SK-MEL-5 (cell line): ENCODE results near the gene RNF208. TPM values are rescaled to one million over a fixed set of nuclear protein-coding genes. Genes with fewer than 3 reads are reported as not detected.
"Not testable (repeated sequence)": the region's sequence is repeated elsewhere in the genome, so short reads cannot be mapped to it uniquely, and the experiment has no call there.

Experiments
- DNase-seq: peaks from one replicate; pipeline ENCODE4 v3.0.0-alpha.2; 2016; ENCODE audit warnings: low read depth, low spot score
- in situ Hi-C: cut with HindIII; loops from 2 replicates; pipeline ENCODE4 v1.10.0; 2016; ENCODE audit warnings: low sequenced_read_pairs, high pct_unique_total_duplicates, low pct_unique_long_range_greater_than_20kb
- polyA plus RNA-seq, 2 experiments: library from polyadenylated mRNA; depleted of rRNA; stranded (reverse); fragments of >200 nt; gene quantifications; 2 replicates each; pipeline ENCODE4 v1.2.3, GENCODE V29; 2015
- total RNA-seq: library from RNA; depleted of rRNA; stranded (reverse); fragments of >200 nt; shearing (Covaris generic); gene quantifications from 2 replicates; pipeline ENCODE4 v1.2.3, GENCODE V29; 2014; rRNA removed

The RNF208 gene, protein sequence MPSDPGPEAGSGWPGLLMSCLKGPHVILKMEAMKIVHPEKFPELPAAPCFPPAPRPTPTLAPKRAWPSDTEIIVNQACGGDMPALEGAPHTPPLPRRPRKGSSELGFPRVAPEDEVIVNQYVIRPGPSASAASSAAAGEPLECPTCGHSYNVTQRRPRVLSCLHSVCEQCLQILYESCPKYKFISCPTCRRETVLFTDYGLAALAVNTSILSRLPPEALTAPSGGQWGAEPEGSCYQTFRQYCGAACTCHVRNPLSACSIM
- total RNA-seq = not detected in 2 replicates
- polyA plus RNA-seq (2015; cell fraction: cytosol; rRNA removed) = 0.27 and 0.75 TPM in 2 replicates
- polyA plus RNA-seq (2015; cell fraction: nucleus; rRNA removed) = 6.6 and 8.5 TPM in 2 replicates

DNA sequence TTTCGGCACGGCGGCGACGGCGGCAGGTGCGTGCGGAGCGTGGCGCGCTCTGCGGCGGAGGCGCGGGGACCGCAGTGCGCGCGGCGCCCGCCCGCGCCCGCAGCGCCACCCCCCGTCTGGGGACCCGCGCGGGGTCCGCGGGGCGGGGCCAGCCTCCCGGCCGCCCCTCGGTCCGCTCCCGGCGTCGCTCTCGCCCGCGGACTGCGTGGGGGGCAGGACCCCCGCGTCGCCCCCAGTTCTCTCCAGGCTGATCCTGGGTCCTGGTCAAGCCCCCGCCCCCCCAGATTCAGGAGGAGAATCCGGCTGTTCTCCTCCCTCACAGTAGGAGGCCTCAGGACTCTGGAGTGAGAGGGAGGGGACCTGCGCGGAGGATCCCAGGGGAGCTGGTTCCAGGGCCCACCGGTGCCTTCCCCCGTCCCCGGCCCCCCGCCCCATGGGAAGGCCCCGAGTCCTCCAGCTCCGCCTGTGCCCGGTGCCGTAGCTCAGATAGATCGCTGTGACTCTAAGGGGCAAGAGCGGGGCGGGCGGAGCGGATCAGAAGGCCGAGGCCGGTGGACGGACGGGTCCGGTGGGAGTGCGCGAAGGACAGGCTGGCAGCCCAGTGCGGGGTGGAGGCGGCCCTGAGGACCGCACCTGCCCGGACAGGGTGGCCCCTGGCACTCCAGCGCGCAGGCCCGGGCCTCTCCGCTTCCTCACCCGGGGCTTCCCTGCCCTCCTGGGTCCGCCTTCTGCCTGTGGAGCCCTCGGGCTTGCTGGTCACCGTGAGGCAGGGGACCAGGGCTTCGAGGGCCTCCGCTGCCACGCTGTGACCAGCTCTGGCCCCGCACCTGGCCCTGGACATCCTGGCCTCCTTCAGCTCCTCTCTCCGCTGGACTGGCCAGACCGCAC, at the start of gene RNF208:
RNF208 (minus strand) TSS at position 51 of the 888 bp plus-strand sequence. CDS start 1,028 bp downstream, outside the sequence.
- in situ Hi-C loops = no loop called here
- DNase-seq = no peak

DNA sequence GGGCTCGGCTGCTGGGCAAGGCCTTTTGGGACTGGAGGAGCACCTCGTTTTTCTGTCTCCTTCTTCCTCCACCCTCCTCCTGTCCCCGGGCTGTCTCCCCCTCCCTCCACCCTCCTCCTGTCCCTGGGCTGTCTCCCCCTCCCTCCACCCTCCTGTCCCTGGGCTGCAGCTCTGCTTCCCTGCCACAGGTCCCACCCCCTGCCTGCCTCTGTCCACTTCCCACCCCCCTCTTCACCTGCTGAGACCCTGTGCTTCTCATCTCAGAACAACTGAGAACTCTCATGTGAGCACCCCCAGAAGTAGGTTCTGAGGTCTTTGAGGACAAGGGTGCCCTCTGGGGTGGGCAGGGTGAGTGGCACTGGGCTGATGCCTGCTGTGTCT, 49.6 kb upstream of the RNF208 start:
- no peak for DNase-seq
- in situ Hi-C loops = no loop called here

DNA sequence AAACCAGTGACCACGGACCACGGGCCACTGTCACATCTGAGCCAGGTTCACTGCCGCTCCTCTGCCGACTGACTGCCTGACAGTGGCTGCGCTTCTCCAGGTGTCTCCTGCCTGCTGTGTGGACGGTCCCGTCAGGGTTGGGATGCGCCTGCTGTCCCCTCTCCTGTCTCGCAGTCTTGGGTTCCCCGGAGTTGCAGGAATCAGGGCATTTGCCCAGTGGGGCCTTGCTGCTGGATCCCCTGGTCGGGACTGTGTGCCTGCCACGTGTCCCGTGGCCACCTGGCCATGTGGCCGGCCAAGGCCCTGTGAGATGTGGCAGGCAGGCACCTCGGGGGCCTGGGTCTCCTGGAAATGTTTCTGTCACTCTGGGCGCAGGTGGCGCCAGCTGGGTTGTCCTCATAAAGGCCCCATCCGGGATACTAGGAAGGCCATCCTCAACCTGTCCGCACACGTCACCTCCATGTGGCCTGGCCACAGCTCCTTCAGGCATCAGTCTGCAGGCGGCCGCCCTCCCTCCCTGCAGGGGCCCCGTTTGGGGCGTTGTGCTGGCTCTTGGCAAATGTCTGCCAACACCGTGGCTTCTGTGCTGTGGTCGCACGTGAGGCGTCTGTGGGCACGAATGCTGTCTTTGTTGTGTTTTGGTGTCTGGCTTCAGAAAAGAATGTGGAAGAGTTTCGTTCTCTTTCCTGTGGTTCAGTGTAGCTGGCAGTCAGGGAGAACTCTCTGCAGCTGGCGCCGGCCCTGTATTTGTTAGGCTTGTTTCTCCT, 49.1 kb upstream of the RNF208 start:
- no peak for DNase-seq
- in situ Hi-C loops = no loop called here

DNA sequence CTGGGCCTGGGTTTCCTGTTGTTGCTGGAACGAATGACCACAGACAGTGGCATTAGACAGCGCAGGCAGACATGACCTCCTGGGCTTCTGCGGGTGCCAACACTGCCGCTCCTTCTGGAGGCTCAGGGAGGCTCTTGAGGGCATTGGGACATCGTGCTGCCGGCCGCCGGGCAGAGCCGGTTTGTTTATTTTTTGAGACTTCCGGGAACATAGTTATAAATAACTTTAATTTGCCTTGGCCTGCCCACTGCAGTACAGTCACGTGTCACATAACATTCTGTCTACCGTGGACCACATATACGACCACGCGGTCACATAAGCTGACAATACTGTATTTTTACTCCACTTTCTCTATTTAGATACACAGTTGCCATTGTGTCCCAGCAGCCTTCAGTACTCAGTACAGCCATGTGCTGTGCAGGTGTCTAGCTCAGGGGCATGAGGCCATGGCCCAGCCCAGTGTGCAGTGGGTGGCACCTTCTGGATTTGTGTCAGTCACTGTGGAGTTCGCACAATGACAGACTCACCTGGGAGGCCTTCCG, 47.3 kb upstream of the RNF208 start:
- in situ Hi-C loops = no loop called here
- no peak for DNase-seq

DNA sequence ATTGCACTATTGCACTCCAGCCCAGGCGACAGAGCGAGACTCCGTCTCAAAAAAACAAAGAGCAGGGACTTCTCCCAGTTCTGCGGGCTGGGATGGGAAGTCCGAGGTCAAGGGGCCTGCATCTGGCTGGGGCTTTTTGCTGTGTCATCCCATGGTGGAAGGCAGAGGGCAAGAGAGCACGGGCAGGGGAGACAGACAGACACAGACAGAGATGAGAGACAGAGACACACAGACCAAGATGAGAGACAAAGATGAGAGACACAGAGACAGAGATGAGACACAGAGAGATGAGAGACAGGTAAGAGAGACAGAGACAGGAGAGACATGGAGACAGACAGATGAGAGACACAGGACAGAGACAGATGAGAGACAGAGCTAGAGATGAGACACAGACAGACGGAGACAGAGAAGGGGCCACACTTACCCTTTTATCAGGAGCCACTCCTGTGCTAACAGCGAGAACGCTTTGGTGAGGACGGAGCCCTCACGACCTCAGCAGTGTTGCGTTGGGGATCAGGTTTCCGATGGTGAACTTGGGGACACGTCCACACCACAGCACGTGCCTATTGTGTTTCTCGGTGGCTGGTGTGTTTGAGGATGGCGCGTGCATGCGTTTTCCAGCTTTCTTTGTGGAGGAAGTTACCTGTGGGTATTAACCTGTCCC, 46.6 kb upstream of the RNF208 start:
- no peak for DNase-seq
- in situ Hi-C loops = no loop called here

DNA sequence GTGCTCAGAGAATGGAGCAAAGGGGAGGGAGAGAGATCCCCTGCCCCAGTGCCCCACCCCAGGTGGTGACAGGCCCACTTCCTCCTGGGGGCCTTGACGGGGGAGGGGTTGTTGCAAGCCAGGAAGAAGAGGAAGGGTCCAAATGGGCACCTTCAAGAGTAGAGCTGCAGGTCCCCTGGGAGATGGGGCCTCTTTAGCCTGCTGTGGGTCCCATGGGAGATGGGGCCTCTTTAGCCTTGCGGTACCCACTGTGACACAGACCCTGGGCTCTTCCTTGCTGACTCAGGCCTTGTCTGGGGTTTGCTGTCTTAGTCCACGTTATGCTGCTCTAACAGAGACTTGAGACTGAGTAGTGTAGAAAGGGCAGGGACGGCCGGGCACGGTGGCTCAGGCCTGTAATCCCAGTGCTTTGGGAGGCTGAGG, 45.9 kb upstream of the RNF208 start:
- in situ Hi-C loops = no loop called here

DNA sequence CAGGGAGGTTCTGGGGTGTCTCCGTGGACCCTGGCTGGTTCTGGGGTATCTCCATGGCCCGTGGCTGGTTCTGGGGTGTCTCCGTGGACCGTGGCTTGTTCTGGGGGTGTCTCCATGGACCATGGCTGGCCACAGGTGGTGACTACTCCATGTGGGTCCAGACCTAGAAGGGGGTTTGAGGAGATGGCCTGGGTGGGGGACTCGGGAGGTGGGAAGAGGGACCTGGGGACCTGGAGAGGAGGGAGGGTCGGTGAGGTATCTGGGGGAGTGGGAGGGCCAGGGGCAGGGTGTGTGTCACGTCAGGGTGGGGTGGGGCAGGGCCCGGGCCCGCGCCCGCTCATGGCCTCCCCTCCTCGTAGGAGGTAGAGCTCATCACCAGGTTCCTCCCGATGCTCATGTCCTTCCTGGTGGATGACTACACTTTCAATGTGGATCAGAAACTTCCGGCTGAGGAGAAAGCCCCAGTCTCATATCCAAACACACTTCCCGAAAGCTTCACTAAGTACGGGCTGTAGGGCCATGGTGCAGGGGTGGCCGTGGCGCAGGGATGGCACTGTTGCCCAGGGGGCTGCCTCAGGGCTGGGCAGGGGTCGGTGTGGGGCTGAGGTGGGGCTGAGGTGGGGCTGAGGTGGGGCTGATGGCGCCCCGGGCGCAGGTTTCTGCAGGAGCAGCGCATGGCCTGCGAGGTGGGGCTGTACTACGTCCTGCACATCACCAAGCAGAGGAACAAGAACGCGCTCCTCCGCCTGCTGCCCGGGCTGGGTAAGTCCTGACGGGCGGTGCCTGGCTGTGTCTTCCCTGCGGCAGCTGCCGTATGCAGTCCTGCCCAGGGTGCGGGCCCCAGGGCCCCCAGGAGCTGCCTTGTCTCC, 44.8 kb upstream of the RNF208 start:
- no peak for DNase-seq
- in situ Hi-C loops = no loop called here

More for the DNA sequence above, 45.9 kb upstream of the RNF208 start:
- DNase-seq = no peak

DNA sequence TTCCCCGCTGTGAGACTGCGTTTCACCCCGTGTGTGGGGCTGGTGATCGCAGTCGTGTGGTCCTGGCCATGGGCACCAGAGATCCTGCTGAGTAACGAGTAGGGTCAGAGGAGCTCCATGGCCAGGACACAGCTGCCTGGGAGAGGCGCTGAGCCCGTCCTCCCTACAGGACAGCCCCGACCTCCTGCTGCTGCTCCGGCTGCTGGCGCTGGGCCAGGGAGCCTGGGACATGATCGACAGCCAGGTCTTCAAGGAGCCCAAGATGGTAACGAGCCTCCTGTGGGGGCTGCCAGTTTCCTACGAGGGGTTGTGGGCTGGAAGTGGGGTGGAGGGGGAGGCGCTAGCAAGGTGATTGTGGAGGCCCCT, 44.1 kb upstream of the RNF208 start:
- DNase-seq = no peak
- in situ Hi-C loops = no loop called here

DNA sequence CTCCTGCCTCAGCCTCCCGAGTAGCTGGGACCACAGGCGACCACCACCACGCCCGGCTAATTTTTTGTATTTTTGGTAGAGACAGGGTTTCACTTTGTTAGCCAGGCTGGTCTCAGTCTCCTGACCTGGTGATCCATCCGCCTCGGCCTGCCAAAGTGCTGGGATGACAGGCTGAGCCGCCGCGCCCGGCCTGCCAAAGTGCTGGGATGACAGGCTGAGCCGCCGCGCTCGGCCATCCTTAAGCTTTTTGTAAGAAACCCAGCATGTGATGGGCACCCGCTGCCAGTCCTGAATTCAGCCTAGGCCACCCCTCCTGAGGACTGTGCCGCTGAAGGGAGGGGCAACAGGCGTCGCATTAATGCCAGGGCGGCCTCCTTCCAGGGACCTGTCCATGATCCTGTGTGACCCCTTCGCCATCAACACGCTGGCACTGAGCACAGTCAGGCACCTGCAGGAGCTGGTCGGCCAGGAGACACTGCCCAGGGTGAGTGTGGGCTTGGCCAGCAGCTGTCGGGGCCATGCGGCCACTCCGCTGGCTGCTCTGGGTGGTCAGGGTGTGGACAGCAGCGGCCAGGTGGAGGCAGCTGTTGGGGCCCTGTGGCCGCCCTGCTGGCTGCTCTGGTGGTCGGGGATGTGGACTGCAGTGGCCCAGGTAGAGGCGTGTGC, 43.6 kb upstream of the RNF208 start:
- DNase-seq = no peak
- in situ Hi-C loops = no loop called here

DNA sequence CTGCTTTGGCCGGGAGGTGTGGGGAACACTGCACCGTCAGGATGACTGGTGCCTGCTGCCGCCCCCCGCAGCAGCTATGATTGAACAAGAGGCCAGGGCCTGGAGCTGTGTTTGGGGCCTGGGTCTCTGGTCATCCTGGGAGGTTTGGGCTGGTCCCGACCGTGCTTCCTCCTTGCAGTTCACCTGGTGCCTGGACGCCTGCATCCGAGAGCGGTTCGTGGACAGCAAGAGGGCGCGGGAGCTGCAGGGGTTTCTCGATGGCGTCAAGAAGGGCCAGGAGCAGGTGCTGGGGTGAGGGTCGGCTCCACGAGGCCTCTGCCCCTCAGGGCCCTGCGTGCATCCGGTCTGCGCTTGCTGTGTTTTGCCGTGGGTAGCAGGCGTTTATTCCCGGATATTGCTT, 42.0 kb upstream of the RNF208 start:
- in situ Hi-C loops = no loop called here
- DNase-seq = no peak

DNA sequence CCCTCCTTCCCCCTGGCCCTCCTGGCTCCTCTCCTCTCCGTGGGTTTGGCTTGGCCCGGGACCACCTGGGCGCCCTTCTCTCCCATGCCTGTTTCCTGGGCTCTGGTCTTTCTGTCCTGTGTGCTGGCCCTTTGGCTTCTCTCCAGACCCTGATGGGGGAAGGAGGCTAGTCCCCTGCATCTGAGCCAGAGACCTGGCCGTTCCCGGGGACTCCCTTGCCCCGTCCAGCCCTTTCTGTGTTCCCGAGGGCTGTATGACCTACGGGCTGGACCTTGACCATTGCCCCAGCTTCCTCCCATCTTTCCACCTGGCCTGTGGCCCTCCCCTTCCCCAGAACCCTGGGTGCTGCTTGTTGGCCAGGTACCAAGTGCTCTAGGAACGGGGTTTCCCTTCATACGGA, 41.5 kb upstream of the RNF208 start:
- in situ Hi-C loops = no loop called here
- no peak for DNase-seq

DNA sequence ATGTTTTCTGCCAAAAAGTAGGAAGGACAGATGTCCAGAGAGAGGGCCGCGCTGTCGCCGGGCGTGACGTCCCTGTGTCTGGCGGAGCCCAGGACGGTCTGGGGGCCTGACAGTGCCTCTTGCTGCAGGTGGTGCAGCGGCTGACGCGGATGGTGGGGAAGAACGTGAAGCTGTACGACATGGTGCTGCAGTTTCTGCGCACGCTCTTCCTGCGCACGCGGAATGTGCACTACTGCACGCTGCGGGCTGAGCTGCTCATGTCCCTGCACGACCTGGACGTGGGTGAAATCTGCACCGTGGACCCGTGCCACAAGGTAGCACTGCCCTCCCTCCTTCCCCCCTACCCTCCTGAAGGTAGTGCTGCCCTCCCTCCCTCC, 40.9 kb upstream of the RNF208 start:
- in situ Hi-C loops = no loop called here
- DNase-seq = no peak

DNA sequence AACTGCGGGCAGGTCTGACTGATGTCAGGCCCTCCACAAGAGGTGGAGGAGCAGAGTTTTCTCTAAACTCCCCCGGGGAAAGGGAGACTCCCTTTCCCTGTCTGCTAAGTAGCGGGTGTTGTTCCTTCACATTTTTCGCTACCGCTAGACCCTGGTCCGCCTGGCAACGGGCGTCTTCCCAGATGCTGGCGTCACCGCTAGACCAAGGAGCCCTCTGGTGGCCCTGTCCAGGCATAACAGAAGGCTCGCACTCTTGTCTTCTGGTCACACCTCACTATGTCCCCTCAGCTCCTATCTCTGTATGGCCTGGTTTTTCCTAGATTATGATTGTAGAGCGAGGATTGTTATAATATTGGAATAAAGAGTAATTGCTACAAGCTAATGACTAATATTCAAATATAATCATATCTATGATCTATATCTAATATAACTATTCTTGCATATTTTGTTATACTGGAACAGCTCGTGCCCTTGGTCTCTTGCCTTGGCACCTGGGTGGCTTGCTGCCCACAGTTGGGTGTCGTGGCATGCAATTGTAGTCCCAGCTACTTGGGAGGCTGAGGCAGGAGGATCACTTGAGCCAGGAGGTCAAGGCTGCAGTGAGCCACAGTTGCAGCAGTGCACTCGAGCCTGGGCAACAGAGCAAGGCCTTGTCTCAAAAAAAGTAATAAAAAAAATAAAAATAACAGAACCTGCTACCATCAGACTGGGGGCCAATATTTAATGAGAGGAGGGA, 40.3 kb upstream of the RNF208 start:
- in situ Hi-C loops = not testable (repeated sequence)
- DNase-seq = peak; percentile 59

DNA sequence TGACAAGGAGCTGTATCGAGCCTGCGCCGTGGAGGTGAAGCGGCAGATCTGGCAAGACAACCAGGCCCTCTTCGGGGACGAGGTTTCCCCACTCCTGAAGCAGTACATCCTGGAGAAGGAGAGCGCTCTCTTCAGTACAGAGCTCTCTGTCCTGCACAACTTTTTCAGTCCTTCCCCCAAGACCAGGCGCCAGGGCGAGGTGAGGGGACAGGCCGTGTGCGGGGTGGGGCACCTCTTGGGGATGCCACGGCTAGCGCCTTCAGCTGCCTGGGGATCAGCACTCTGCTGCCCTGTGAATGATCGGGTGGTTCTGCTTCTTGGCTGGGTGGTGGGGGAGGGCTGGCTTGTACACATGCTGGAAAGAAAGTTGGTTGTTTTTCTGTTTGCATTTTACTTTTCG, 34.8 kb upstream of the RNF208 start:
- no peak for DNase-seq
- in situ Hi-C loops = no loop called here

DNA sequence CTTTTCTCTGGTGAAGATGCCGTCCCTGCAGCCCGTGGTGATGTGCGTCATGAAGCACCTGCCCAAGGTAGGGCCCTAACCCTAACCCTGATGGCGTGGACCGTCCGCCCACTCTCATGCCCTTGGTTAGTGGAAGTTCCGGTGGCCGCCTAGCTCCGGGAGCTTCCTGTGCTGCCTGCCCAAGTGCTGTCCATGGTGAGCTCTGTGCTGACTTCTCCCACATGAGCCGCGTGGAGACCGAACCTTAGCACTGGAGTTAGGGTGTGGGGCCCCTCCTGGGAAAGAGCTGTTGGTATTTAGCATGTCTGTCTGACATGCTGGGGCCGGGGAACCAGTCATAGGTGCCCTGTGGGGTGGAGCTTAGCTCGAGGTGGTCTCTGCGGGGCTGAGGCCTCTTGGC, 34.3 kb upstream of the RNF208 start:
- in situ Hi-C loops = no loop called here
- DNase-seq = no peak
